Skeletal muscle satellite cell (primary cell): Measurements from ENCODE around the gene ATXN7L2. TPM values are rescaled to one million over a fixed set of nuclear protein-coding genes. Genes with fewer than 3 reads are reported as not detected.
"Not testable (repeated sequence)": the region's sequence is repeated elsewhere in the genome, so short reads cannot be mapped to it uniquely, and the experiment has no call there.

Experiments
- H3K27me3 ChIP-seq: 2 replicates; pipeline ENCODE4 v1.7.0; 2013; ENCODE audit warnings: low read length; ENCODE audit not compliant: control insufficient read depth, insufficient read depth
- H3K36me3 ChIP-seq: 2 replicates; pipeline ENCODE4 v1.7.0; 2013; ENCODE audit warnings: mild to moderate bottlenecking, control low read depth, low read length; ENCODE audit not compliant: insufficient read depth
- H3K4me1 ChIP-seq: 2 replicates; pipeline ENCODE4 v1.7.0; 2013; ENCODE audit warnings: low read length; ENCODE audit not compliant: control insufficient read depth, insufficient read depth
- H3K4me2 ChIP-seq: 2 replicates; pipeline ENCODE4 v1.7.0; 2013; ENCODE audit warnings: mild to moderate bottlenecking, low read length
- H3K4me3 ChIP-seq: 2 replicates; pipeline ENCODE4 v1.7.0; 2013; ENCODE audit warnings: low read length
- H3K9ac ChIP-seq: 2 replicates; pipeline ENCODE4 v1.7.0; 2013; ENCODE audit warnings: mild to moderate bottlenecking, low read depth, low read length, moderate library complexity
- H3K9me3 ChIP-seq: replicated peaks from 2 replicates; pipeline ENCODE4 v1.7.0; 2013; ENCODE audit warnings: mild to moderate bottlenecking, control low read depth, low read length
- total RNA-seq: library from RNA; depleted of rRNA; stranded (reverse); fragments of >200 nt; gene quantifications from 2 replicates; pipeline ENCODE4 v1.2.3, GENCODE V29; 2012; rRNA removed

Gene ATXN7L2, protein sequence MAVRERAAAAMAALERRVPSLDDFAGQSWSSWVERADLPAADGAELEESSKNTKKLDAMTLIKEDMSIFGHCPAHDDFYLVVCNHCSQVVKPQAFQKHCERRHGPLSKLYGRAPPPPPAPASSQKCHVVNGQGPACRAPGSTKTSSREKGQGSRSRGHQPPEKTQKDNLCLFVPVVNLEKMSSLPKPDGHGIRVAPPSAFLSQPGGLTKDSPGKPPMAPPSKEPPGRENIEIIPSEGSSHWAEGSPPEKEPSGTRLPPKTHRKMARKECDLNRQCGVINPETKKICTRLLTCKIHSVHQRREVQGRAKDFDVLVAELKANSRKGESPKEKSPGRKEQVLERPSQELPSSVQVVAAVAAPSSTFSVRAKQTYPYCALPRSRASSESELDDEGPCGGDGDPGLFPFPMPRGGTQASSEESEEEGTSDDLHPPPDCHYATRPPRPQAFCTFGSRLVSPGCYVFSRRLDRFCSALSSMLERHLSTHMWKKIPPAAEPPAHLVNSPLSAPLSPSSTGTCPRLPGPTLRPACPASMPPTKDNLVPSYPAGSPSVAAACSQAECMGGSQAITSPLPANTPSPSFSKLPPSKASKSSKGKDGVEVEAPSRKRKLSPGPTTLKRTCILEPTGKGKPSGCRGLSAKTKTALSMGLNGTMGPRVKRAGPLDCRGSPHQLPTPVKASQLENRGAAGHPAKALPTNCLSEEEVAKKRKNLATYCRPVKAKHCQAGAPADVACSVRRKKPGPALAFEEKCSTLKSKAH
- 1.5 and 4.1 TPM in 2 replicates for total RNA-seq

DNA sequence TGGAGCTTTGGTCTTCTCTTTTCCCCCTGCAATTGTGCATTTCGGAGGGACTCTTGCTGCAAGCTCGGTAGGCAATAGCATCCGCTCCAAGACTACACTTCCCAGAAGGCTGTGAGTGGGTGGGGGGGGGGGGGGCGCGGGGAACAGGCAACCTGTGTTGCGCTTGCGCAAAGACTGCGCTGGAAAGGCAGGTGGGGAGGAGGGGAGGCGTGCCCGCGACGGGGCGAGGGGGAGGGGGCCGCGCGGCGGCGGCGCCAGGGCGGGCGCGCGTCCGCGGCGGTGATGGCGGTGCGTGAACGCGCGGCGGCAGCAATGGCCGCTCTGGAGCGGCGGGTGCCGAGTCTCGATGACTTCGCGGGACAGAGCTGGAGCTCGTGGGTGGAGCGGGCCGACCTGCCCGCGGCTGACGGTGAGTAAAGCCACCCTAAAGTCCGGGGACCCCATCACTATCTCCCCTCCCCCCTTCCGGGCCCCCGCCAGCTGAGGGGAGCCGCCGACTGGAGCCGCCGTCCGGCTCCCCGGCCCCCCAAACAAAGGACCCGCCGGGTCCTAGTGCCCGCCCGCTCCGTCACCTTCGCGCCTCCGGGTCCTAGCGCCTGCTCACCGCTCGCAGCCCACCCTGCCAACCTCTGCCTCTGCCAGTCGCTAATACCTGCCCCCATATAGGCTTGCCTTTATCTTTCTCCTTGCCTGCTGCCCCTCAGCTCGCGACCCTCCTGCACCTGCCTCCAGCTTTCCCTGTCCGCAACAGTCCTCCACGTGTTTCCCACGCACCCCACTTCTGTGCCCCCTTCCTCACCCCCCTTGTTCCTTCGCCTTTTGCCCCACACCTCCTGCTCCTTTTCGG lies at the start of gene ATXN7L2:
Gene ATXN7L2, plus strand, starts transcription at position 234 of the 847 bp plus-strand sequence. Its CDS starts 49 bp downstream, at position 283.
- Histone ChIP-seq H3K4me3 (peak within 1 kb of the TSS; percentile 86), H3K4me2 (peak within 1 kb of the TSS; percentile 98), H3K9ac (peak within 1 kb of the TSS; percentile 86), H3K9me3 (no peaks in the 10 kb centered on the region), H3K4me1 (peaks cover 18% of the 10 kb centered on the region), H3K27me3 (peaks cover 25% of the 10 kb centered on the region), H3K36me3 (peaks cover 26% of the 10 kb centered on the region)

DNA sequence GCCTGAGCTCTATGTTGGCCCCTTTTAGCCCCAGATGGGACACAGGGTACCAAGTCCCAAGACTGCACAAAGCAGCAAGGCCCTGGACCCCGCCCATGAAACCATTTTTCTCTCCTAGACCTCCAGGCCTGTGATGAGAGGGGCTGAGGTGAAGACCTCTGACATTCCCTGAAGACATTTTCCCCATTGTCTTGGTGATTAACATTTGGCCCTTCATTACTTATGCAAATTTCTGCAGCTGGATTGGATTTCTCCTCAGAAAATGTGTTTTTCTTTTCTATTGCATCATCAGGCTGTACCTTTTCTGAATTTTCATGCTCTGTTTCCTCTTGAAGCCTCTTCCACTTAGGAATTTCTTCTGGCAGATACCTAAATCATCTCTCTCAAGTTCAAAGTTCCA lies 49.2 kb upstream of the ATXN7L2 start:
- no peak overlapping the region for H3K9ac ChIP-seq
- no peak overlapping the region for H3K4me2 ChIP-seq
- H3K36me3 ChIP-seq: no peaks in the 10 kb centered on the region
- H3K27me3 ChIP-seq: no peaks in the 10 kb centered on the region
- H3K9me3 ChIP-seq: no peaks in the 10 kb centered on the region
- no peak overlapping the region for H3K4me3 ChIP-seq
- peaks cover 12% of the 10 kb centered on the region for H3K4me1 ChIP-seq

DNA sequence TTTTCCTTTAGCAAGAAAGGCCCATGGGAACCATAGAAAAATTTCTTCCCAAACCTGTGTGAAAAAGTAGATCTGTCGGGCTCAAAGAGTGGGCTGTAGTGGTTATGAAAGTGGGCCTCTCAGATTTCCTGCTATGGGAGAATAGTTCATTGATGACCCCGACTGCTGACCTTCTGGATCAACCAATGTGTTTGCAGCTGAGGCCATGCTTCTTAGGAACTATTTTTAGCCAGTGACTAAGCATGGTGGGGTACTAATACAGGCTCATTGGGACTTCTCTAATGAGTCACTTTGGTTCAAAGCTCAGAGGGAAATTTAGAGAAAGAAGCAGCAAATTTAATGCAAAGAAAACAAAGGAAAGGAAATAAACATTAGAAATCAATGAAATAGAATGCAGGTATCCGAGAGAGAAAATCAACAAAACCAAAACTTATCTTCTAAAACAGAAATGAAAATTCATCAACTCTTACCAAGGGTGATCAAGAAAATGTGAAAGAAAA lies 44.9 kb upstream of the ATXN7L2 start:
- Histone ChIP-seq H3K9ac (peak overlapping the region; percentile 45), H3K4me2 (peak overlapping the region; percentile 58), H3K36me3 (no peaks in the 10 kb centered on the region), H3K27me3 (no peaks in the 10 kb centered on the region), H3K4me1 (peaks cover 32% of the 10 kb centered on the region), H3K4me3 (peak overlapping the region; percentile 33), H3K9me3 (peaks cover 2% of the 10 kb centered on the region)

DNA sequence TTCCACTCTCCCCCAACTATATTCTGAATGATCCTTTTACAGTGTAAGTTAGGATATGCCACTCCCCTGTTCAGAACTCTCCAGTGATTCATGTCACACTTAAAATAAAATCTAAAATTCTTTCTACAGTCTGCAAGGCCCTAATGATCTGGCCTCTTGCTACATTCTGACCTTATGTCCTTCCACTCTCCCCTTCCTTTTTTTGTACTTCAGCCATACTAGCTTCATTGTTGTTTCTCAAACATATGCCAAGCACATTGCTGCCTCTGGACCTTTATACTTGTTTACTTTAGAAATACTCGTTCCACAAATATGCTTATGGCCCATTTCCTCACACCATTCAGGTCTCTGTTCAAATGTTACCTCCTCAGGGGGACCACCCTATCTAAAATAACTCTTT lies 42.6 kb upstream of the ATXN7L2 start:
- H3K9ac ChIP-seq: peak overlapping the region; percentile 7
- peaks cover 15% of the 10 kb centered on the region for H3K27me3 ChIP-seq
- peaks cover 32% of the 10 kb centered on the region for H3K4me1 ChIP-seq
- H3K4me2 ChIP-seq: peak overlapping the region; percentile 44
- H3K4me3 ChIP-seq: no peak overlapping the region
- H3K9me3 ChIP-seq: peaks cover 2% of the 10 kb centered on the region
- H3K36me3 ChIP-seq: no peaks in the 10 kb centered on the region

DNA sequence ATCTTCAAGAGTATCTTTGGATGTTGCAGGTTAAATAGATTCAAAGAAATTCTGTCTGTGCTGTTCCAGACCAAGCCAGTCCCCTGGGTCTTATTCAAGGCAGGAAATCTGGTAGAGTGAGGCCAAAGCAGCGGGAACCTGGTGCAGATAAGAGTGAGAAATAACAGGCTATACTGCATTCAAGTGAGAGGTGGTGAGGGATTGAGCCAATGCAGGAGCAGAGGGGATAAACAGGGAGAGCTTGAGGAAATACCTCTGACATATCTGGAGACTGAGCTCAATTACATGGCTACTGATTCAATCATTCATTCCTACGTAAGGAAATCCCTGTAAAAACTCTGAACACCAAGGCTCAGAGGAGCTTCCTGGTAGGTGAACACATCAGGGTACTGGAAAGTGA lies 40.2 kb upstream of the ATXN7L2 start:
- Histone ChIP-seq H3K4me1 (peaks cover 28% of the 10 kb centered on the region), H3K9me3 (peaks cover 2% of the 10 kb centered on the region), H3K36me3 (no peaks in the 10 kb centered on the region), H3K4me2 (no peak overlapping the region), H3K27me3 (peaks cover 16% of the 10 kb centered on the region), H3K9ac (no peak overlapping the region), H3K4me3 (no peak overlapping the region)

DNA sequence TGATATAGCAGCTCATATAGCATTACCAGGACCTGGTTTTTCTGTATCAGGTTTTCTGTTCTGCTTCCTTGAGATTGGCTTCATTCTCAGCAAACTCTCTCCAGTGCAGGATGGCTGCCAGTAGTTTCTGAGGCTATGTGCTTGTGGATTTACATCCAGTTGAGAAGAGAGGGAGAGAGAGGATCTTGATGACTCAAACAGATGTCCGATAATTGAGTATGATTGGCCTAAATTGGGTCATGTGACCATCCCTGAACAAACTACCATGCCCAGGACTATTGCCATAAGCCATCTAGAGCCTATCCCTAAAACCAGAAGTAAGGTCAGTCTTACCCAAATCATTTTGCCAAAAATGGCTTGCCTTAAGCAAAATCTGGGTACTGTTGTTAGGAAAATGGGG lies 39.4 kb upstream of the ATXN7L2 start:
- Histone ChIP-seq H3K36me3 (no peaks in the 10 kb centered on the region), H3K4me3 (no peak overlapping the region), H3K9me3 (peaks cover 2% of the 10 kb centered on the region), H3K4me1 (peaks cover 21% of the 10 kb centered on the region), H3K27me3 (peaks cover 18% of the 10 kb centered on the region), H3K4me2 (no peak overlapping the region), H3K9ac (no peak overlapping the region)

DNA sequence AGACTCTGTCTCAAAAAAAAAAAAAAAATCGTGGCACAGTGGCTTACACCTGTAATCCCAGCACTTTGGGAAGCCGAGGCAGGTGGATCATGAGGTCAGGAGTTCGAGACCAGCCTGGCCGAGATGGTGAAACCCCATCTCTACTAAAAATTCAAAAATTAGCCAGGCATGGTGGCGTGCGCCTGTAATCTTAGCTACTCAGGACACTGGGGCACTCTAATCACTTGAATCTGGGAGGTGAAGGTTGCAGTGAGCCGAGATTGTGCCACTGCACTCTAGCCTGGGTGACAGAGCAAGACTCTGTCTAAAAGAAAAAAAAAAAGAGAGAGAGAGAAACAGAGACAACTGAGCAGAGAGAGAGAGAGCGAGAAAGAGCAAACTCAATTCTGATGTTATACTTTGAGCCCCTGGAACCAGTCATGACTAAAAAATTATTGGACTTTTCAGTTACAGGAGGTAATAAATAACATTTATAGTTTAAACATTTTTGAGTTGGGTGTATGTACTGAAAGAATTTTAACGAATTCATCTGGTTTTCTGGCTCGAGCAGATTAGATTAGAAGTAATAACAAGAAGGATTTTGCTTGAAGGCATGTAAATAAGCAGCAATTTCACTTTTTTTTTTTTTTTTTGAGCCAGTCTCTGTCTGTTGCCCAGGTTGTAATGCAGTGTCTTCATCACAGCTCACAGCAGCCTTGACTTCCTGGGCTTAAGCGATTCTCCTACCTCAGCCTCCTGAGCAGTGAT lies 37.6 kb upstream of the ATXN7L2 start:
- H3K36me3 ChIP-seq: not testable (repeated sequence)
- Histone ChIP-seq H3K4me3 (peak overlapping the region; percentile 30), H3K27me3 (peaks cover 30% of the 10 kb centered on the region)

DNA sequence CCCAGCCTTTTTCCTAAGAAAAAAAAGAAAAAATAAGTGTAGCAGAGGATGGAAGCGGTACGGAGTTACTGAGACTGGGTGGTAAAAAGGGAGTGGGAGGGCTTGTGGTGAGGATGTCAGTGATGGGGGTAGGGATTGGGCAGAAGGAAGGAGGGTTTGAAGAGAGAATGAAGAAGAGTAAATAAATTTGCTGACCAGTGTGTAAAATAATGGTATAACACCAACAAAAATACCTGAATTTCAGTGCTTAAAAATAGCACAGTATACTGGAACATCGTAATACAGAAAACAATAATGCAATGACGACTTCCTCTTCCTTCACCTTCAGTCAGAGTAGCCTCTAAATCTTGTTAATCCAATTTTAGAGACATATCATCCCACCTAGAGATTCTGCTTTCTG lies 36.2 kb upstream of the ATXN7L2 start:
- Histone ChIP-seq H3K4me1 (no peaks in the 10 kb centered on the region), H3K9ac (no peak overlapping the region), H3K36me3 (no peaks in the 10 kb centered on the region), H3K4me3 (no peak overlapping the region), H3K4me2 (no peak overlapping the region), H3K9me3 (peaks cover 2% of the 10 kb centered on the region), H3K27me3 (peaks cover 37% of the 10 kb centered on the region)

More for the DNA sequence above, 37.6 kb upstream of the ATXN7L2 start:
- Histone ChIP-seq H3K9ac (peak overlapping the region; percentile 38), H3K4me2 (peak overlapping the region; percentile 34)
- H3K9me3 ChIP-seq, H3K4me1 ChIP-seq: not testable (repeated sequence)

DNA sequence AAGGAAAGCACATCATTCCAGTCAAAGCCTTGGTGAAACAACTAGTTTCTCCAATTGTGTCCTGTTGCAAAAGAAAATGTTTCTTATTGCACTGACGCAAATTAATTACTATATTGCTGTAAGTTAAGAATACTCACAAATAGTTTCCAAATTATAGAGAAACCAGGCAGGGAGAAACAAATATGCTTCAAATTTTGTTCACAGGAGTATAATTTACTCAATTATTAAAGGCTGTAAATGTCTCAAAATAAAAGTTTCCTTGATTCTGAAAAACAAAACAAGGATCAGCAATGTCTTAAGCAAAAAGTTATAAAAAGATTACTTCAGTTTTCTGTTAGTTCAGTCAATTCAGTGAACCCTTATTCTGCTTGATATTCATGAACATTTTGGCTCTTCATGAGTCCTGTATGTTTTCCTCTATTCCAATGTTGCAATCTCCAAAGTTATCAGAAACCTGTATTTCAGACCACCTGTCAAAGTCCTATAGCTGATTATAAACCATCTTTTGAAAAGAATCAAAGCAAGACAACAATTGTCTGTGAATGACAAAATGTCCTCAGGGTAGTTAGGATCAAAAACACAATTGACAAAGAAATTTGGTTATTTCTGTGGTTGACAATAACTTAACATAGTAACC lies 29.1 kb upstream of the ATXN7L2 start:
- no peaks in the 10 kb centered on the region for H3K36me3 ChIP-seq
- no peaks in the 10 kb centered on the region for H3K9me3 ChIP-seq
- H3K4me1 ChIP-seq: no peaks in the 10 kb centered on the region
- H3K4me3 ChIP-seq: no peak overlapping the region
- no peak overlapping the region for H3K4me2 ChIP-seq
- H3K27me3 ChIP-seq: peaks cover 29% of the 10 kb centered on the region
- H3K9ac ChIP-seq: no peak overlapping the region

DNA sequence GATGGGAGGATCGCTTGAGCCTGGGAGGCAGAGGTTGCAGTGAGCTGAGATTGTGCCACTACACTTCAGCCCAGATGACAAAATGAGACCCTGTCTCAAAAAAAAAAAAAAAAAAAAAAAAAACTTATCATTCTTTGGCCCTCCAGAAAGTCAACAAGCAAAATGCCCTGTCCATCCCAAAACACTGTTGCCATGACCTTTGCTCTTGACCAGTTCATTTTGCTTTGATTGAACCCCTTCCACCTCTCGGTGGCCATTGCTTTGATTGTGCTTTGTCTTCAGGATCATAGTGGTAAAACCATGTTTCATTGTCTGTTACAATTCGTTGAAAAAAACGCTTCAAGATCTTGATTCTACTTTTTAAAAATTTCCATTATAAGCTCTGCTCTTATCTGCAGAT lies 25.9 kb upstream of the ATXN7L2 start:
- peaks cover 25% of the 10 kb centered on the region for H3K27me3 ChIP-seq
- H3K9ac ChIP-seq: no peak overlapping the region
- H3K4me3 ChIP-seq: no peak overlapping the region
- no peaks in the 10 kb centered on the region for H3K9me3 ChIP-seq
- H3K36me3 ChIP-seq: no peaks in the 10 kb centered on the region
- no peaks in the 10 kb centered on the region for H3K4me1 ChIP-seq
- no peak overlapping the region for H3K4me2 ChIP-seq
